PC-9 (cell line): Measurements from ENCODE around the gene BAK1. TPM values are rescaled to one million over a fixed set of nuclear protein-coding genes. Genes with fewer than 3 reads are reported as not detected.

Experiments used
- BruUV-seq: library from RNA; stranded (reverse); fragments of 400-500 nt; replicated peaks from 2 replicates; lab custom pipeline; 2021; lab: Mats Ljungman, UMichigan
- CTCF ChIA-PET: fragments of 300-600 bp; sonication (Branson Sonifier 250); formaldehyde crosslinking; loops from one replicate; lab custom pipeline; 2022; ENCODE audit warnings: antibody characterized with exemption; lab: Charles Lee
- POLR2A ChIA-PET: fragments of 300-600 bp; sonication (Branson Sonifier 250); formaldehyde crosslinking; loops from one replicate; lab custom pipeline; 2022; ENCODE audit warnings: antibody characterized with exemption; ENCODE audit not compliant: unreplicated experiment; lab: Charles Lee
- DNase-seq, 2 experiments: peaks; one replicate each; pipeline versions ENCODE4 v3.0.0 to v3.0.0-alpha.2; 2015 to 2022; ENCODE audit warnings: mixed read lengths in 1 of 2
- H2AFZ ChIP-seq: fragments of 200-600 bp; sonication (generic); 2 replicates; pipeline ENCODE4 v1.8.1; 2017; ENCODE audit warnings: antibody characterized with exemption
- H3F3A ChIP-seq: fragments of 200-600 bp; sonication (generic); 2 replicates; pipeline ENCODE4 v1.8.1; 2017; ENCODE audit warnings: antibody characterized with exemption, mild to moderate bottlenecking, low read depth; ENCODE audit not compliant: insufficient read depth
- H3K27ac ChIP-seq: fragments of 200-600 bp; sonication (generic); 2 replicates; pipeline ENCODE4 v1.6.1; 2016; ENCODE audit warnings: mixed run types
- H3K27me3 ChIP-seq: fragments of 200-600 bp; sonication (generic); 2 replicates; pipeline ENCODE4 v1.6.1; 2016; ENCODE audit warnings: low read depth, mixed run types; ENCODE audit not compliant: insufficient read depth
- H3K36me3 ChIP-seq: fragments of 200-600 bp; sonication (generic); 2 replicates; pipeline ENCODE4 v1.6.1; 2016; ENCODE audit warnings: low read depth, mixed run types
- H3K4me1 ChIP-seq: fragments of 200-600 bp; sonication (generic); replicated peaks from 2 replicates; pipeline ENCODE4 v1.6.1; 2016; ENCODE audit warnings: mixed run types; ENCODE audit not compliant: insufficient read depth
- H3K4me2 ChIP-seq: fragments of 200-600 bp; sonication (generic); 2 replicates; pipeline ENCODE4 v1.6.1; 2017; ENCODE audit warnings: mixed run types
- H3K4me3 ChIP-seq: fragments of 200-600 bp; sonication (generic); 2 replicates; pipeline ENCODE4 v1.6.1; 2016; ENCODE audit warnings: mixed run types
- H3K79me2 ChIP-seq: fragments of 200-600 bp; sonication (generic); 2 replicates; pipeline ENCODE4 v1.6.1; 2017; ENCODE audit warnings: low read depth, mixed run types
- H3K9me2 ChIP-seq: fragments of 200-600 bp; sonication (generic); 2 replicates; pipeline ENCODE4 v1.8.1; 2017; ENCODE audit warnings: mild to moderate bottlenecking; ENCODE audit not compliant: insufficient read depth
- H3K9me3 ChIP-seq: fragments of 200-600 bp; sonication (generic); 2 replicates; pipeline ENCODE4 v1.8.1; 2016; ENCODE audit warnings: low read depth; ENCODE audit not compliant: insufficient read depth
- H4K20me1 ChIP-seq: fragments of 200-600 bp; sonication (generic); 2 replicates; pipeline ENCODE4 v1.8.1; 2017; ENCODE audit not compliant: insufficient read depth
- CTCF ChIP-seq: fragments of 200-600 bp; sonication (generic); conservative IDR thresholded peaks from 2 replicates; pipeline ENCODE4 v1.6.1; 2017; ENCODE audit warnings: mixed run types, antibody characterized with exemption, mild to moderate bottlenecking, moderate library complexity
- EZH2 ChIP-seq: fragments of 200-600 bp; sonication (generic); IDR thresholded peaks from 2 replicates; pipeline ENCODE4 v1.8.0; 2017; ENCODE audit warnings: antibody characterized with exemption, low read depth
- intact Hi-C: fragments of 100-400 bp; cut with micrococcal nuclease; formaldehyde crosslinking; loops from one replicate; pipeline ENCODE4 v1.10.0; 2022; ENCODE audit not compliant: unreplicated experiment
- total RNA-seq: library from RNA; stranded (reverse); gene quantifications from 2 replicates; pipeline ENCODE4 v1.2.3, GENCODE V29; 2021

Gene BAK1
- total RNA-seq, 1 experiment from 2014 or later = 28.4 TPM

- CTCF ChIA-PET = interaction anchor here (0.5 to 0.6 kb wide), 2 partner anchors 34 to 156 kb away, joined by 4 to 7 read pairs; no protein-coding TSS in a partner anchor
- H3K9me3 ChIP-seq = no peaks in the 10 kb centered on the region
- H3K4me2 ChIP-seq = 0 out of 2 replicates have a peak overlapping the region, but pooled peaks have one; percentile 1
- DNase-seq = peak in 1 of 2 experiments; percentile 63
- intact Hi-C loops = no loop called here
- BruUV-seq = no TSS peak
- H3K27me3 ChIP-seq = no peaks in the 10 kb centered on the region
- no peaks in the 10 kb centered on the region for H3K36me3 ChIP-seq
- no peaks in the 10 kb centered on the region for H3K9me2 ChIP-seq
- no peaks in the 10 kb centered on the region for H4K20me1 ChIP-seq
- 0 out of 2 replicates have a peak overlapping the region, but pooled peaks have one; percentile 4 for H3K27ac ChIP-seq
- H3F3A ChIP-seq = peaks cover 58% of the 10 kb centered on the region
- POLR2A ChIA-PET = no interaction called here
- TF ChIP-seq CTCF = no peak
- no peaks in the 10 kb centered on the region for H3K79me2 ChIP-seq
- H2AFZ ChIP-seq = no peak overlapping the region
- peaks cover 70% of the 10 kb centered on the region for H3K4me1 ChIP-seq
- no peak overlapping the region for H3K4me3 ChIP-seq
These were observed 15.1 kb upstream of the BAK1 start for GRCh38 chr6:33595001-33595846.

DNA sequence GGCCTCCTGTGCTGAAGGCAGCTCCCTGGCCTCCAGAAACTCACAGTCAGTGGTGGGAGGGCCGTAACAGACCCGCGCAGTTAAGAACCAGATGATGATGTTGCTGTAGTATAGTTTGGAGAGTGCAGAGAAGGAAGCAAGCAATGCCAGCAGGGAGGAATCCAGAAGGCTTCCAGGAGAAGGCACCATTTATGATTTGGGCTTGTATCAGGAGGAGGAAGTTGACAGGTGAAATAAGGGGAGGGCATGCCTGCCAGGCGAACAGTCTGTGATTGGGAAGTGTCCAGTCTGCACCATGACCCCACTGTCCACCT lies 13.3 kb upstream of the BAK1 start:
- Histone ChIP-seq H3K9me3 (no peaks in the 10 kb centered on the region), H3K4me1 (peaks cover 65% of the 10 kb centered on the region), H3K36me3 (no peaks in the 10 kb centered on the region), H3K27ac (no peak overlapping the region), H3F3A (peaks cover 48% of the 10 kb centered on the region), H4K20me1 (no peaks in the 10 kb centered on the region), H3K4me3 (no peak overlapping the region), H3K79me2 (no peaks in the 10 kb centered on the region), H3K27me3 (no peaks in the 10 kb centered on the region), H3K9me2 (no peaks in the 10 kb centered on the region), H2AFZ (no peak overlapping the region), H3K4me2 (no peak overlapping the region)
- no peak for TF ChIP-seq EZH2
- TF ChIP-seq CTCF = no peak
- no peak for DNase-seq
- BruUV-seq = no TSS peak
- CTCF ChIA-PET = no interaction called here
- intact Hi-C loops = no loop called here
- POLR2A ChIA-PET = no interaction called here

DNA sequence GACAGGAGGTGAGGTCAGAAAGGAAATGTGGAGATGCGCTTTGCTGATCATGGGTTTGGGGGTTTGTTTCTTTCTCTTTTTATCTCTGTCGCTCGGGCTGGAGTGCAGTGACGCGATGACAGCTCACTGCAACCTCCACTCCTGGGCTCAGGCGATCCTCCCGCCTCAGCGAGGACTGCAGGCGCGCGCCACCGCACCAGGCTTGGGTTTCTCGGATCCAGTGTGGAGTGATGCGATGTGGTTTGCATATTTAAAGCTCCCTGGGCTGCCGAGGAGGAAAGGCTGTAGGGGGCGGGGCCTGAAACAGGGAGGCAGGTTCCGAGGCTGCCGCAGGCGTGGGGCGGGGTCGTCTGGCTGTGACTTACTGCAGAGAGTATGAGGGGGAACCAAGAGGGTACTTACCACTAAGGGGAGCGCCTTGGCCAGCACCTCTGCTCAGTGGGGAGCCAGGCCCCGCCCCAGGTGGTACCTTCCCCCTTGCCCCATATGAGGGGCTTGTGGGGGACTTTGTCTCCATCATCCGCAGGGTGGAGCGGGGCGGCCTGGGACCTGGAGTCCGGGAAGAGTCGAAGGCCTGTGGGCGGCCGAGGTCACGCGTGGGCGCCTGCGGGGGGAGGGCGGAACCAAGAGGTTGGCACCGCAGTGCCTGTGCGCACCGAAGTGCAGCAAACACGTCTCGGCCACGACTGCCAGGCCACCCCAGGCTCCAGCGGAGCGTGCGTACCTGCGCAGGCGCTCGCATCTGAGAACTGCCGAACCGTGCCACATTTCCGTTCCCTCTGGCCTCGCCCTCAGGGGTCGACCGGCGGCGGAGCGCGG lies 12.7 kb upstream of the BAK1 start:
- Histone ChIP-seq H2AFZ (no peak overlapping the region), H3K79me2 (no peaks in the 10 kb centered on the region), H3K36me3 (no peaks in the 10 kb centered on the region), H3K9me3 (no peaks in the 10 kb centered on the region), H3K27me3 (no peaks in the 10 kb centered on the region), H3K4me3 (no peak overlapping the region), H3K4me2 (no peak overlapping the region), H3F3A (peaks cover 42% of the 10 kb centered on the region), H3K9me2 (no peaks in the 10 kb centered on the region), H3K4me1 (peaks cover 60% of the 10 kb centered on the region), H3K27ac (no peak overlapping the region), H4K20me1 (no peaks in the 10 kb centered on the region)
- no TSS peak for BruUV-seq
- intact Hi-C loops = no loop called here
- TF ChIP-seq CTCF (no peak), EZH2 (no peak)
- DNase-seq = peak in 1 of 2 experiments; percentile 62
- CTCF ChIA-PET = no interaction called here
- POLR2A ChIA-PET = interaction anchor here (0.7 kb wide), 1 partner anchor 104 kb away, joined by 3 read pairs; no protein-coding TSS in a partner anchor
